Heart left ventricle (tissue), 13 donors: Measurements from ENCODE around the gene PKN2.

ENCODE experiments used
- CTCF ChIP-seq, 12 donors: fragments of 200-600 bp; sonication (generic) in 4 of 12; IDR thresholded peaks; one replicate each; pipeline versions ENCODE4 v1.5.0 to v1.8.0; 2018 to 2022; ENCODE audit warnings: antibody characterized with exemption in 12 of 12, mild to moderate bottlenecking in 5 of 12
- POLR2A ChIP-seq, 2 donors: fragments of 450-650 bp; IDR thresholded peaks; one replicate each; pipeline ENCODE4 v1.6.1; 2017; ENCODE audit warnings: antibody characterized with exemption in 2 of 2, mild to moderate bottlenecking in 2 of 2, moderate library complexity in 2 of 2
- donor health status: ischemic (EF 13 %, LVEDD 7.1; RV severe dilation, severe dysfunction).
- donor health status: DM: no; HTN: yes; CAD: no.
- donor health status: DM: no; HTN: no; CAD: no.
- donor health status: ischemic (EF 25% LVEDD 6.9; RV normal size, moderate dysfunction).
- donor health status: ischemic (EF 25% LVEDD 5.7; RV mildly dilated, moderate dysfunction).
- donor health status: ischemic (EF 35%, LVEDD 5.7; RV mildly dilated, moderate dysfunction).
- donor health status: nonischemic (EF 11% LVEDD 7.7; RV severe dilation, severe dysfunction).
- donor health status: DM: yes; HTN: yes; CAD: no.
- donor health status: PGD.
- donor health status: ischemic (EF 29% LVEDD 5.4; RV normal size, mild dysfunction).
- donor health status: nonischemic (EF 23%, LVEDD 6.1; RV moderate dilation, normal function).

DNA sequence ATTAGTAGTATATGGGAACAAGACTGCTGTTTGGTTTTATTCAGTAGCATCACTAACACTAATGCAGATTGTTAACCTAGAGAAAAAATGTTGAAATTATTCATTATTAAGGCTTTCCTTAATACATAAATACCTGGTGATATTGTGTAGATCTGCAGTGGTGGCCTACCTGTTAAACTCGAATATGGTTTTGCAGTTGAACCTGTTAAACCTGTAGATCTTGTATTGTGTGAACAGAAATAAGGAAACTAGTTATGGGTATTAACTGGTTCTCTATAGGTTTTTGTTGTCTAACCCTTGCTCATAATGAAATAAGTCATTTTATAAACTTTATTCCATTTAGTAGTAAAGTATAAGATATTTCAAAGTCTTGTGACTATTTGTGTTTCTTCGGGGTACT, 23.9 kb downstream of the PKN2 start:
- no peak for TF ChIP-seq CTCF (IDR thresholded peaks at IDR 0.05)
- TF ChIP-seq POLR2A (IDR thresholded peaks at IDR 0.05): no peak
